Neural cell (in vitro differentiated cells): ENCODE results near the gene PIP5K1B. TPM values are rescaled to one million over a fixed set of nuclear protein-coding genes. Genes with fewer than 3 reads are reported as not detected.

Experiments used
- H2AFZ ChIP-seq: fragments of 200-600, 300-800 bp; sonication (generic), shearing (Covaris generic); 2 replicates; pipeline ENCODE4 v1.6.0; 2014; ENCODE audit warnings: low read depth, mild to moderate bottlenecking, antibody characterized with exemption, low read length, moderate library complexity
- H3F3A ChIP-seq: fragments of 200-600 bp; shearing (Covaris generic); 2 replicates; pipeline ENCODE4 v1.6.1; 2016; ENCODE audit warnings: mild to moderate bottlenecking, moderate library complexity, mixed read lengths, antibody characterized with exemption, low read length; ENCODE audit not compliant: insufficient read depth, poor library complexity, severe bottlenecking
- H3K27ac ChIP-seq: fragments of 200-600, 300-800 bp; sonication (generic), shearing (Covaris generic); 2 replicates; pipeline ENCODE4 v1.5.1; 2014; ENCODE audit warnings: mild to moderate bottlenecking, low read length, moderate library complexity
- H3K27me3 ChIP-seq: fragments of 300-800, 200-600 bp; sonication (generic), shearing (Covaris generic); 2 replicates; pipeline ENCODE4 v1.6.0; 2014; ENCODE audit warnings: mild to moderate bottlenecking, low read depth, low read length, moderate library complexity; ENCODE audit not compliant: insufficient read depth
- H3K36me3 ChIP-seq: fragments of 300-800, 200-600 bp; sonication (generic), shearing (Covaris generic); 2 replicates; pipeline ENCODE4 v1.5.1; 2014; ENCODE audit warnings: mild to moderate bottlenecking, antibody characterized with exemption, low read length, moderate library complexity; ENCODE audit not compliant: insufficient read depth
- H3K4me2 ChIP-seq: fragments of 300-800, 200-600 bp; sonication (generic), shearing (Covaris generic); 2 replicates; pipeline ENCODE4 v1.6.0; 2014; ENCODE audit warnings: mild to moderate bottlenecking, low read length
- H3K4me3 ChIP-seq: fragments of 300-800, 200-600 bp; sonication (generic), shearing (Covaris generic); 2 replicates; pipeline ENCODE4 v1.5.1; 2014; ENCODE audit warnings: mild to moderate bottlenecking, low read length, moderate library complexity
- H3K79me2 ChIP-seq: fragments of 200-600 bp; shearing (Covaris generic); replicated peaks from 2 replicates; pipeline ENCODE4 v1.6.0; 2014; ENCODE audit warnings: mild to moderate bottlenecking, low read length, moderate library complexity; ENCODE audit not compliant: insufficient read depth
- H3K9ac ChIP-seq: fragments of 300-800, 200-600 bp; sonication (generic), shearing (Covaris generic); 2 replicates; pipeline ENCODE4 v1.6.1; 2016; ENCODE audit warnings: mild to moderate bottlenecking, low read length, mixed read lengths
- H3K9me2 ChIP-seq: fragments of 200-600 bp; shearing (Covaris generic); 2 replicates; pipeline ENCODE4 v1.6.1; 2016; ENCODE audit warnings: mild to moderate bottlenecking, low read length, mixed read lengths; ENCODE audit not compliant: insufficient read depth
- H3K9me3 ChIP-seq: fragments of 200-600, 300-800 bp; sonication (generic), shearing (Covaris generic); 2 replicates; pipeline ENCODE4 v1.6.1; 2016; ENCODE audit warnings: mild to moderate bottlenecking, mixed run types, low read length, moderate library complexity, mixed read lengths
- H4K20me1 ChIP-seq: fragments of 200-600 bp; shearing (Covaris generic); 2 replicates; pipeline ENCODE4 v1.6.1; 2016; ENCODE audit warnings: mild to moderate bottlenecking, mixed run types; ENCODE audit not compliant: insufficient read depth
- CTCF ChIP-seq: fragments of 450-650 bp; IDR thresholded peaks from 2 replicates; pipeline ENCODE4 v1.5.1; 2014; ENCODE audit warnings: antibody characterized with exemption, mild to moderate bottlenecking, moderate library complexity; ENCODE audit not compliant: poor library complexity, severe bottlenecking
- EP300 ChIP-seq: fragments of 450-650 bp; conservative IDR thresholded peaks from 2 replicates; pipeline ENCODE4 v1.6.1; 2014; ENCODE audit warnings: antibody characterized with exemption, mild to moderate bottlenecking, moderate library complexity; ENCODE audit not compliant: poor library complexity, severe bottlenecking
- EZH2 ChIP-seq: fragments of 200-600, 300-800 bp; shearing (Covaris generic), sonication (generic); IDR thresholded peaks from 2 replicates; pipeline ENCODE4 v1.6.1; 2014; ENCODE audit warnings: antibody characterized with exemption, low read length, borderline replicate concordance, mild to moderate bottlenecking; ENCODE audit not compliant: insufficient read depth, poor library complexity, severe bottlenecking
- MXI1 ChIP-seq: fragments of 450-650 bp; conservative IDR thresholded peaks from 2 replicates; pipeline ENCODE4 v1.6.1; 2014; ENCODE audit warnings: antibody characterized with exemption, mild to moderate bottlenecking; ENCODE audit not compliant: poor library complexity, severe bottlenecking
- POLR2AphosphoS5 ChIP-seq: IDR thresholded peaks from 2 replicates; pipeline ENCODE4 v1.6.1; 2012
- RAD21 ChIP-seq: fragments of 450-650 bp; conservative IDR thresholded peaks from 2 replicates; pipeline ENCODE4 v1.6.1; 2014; ENCODE audit warnings: antibody characterized with exemption, mild to moderate bottlenecking, moderate library complexity
- REST ChIP-seq: IDR thresholded peaks from 2 replicates; pipeline ENCODE4 v1.6.1; 2012; ENCODE audit warnings: borderline replicate concordance
- SMC3 ChIP-seq: fragments of 450-650 bp; conservative IDR thresholded peaks from 2 replicates; pipeline ENCODE4 v1.6.1; 2014; ENCODE audit warnings: antibody characterized with exemption, mild to moderate bottlenecking, moderate library complexity; ENCODE audit not compliant: poor library complexity
- TAF1 ChIP-seq: IDR thresholded peaks from 2 replicates; pipeline ENCODE4 v1.6.1; 2012; ENCODE audit warnings: low read depth
- polyA plus RNA-seq: library from polyadenylated mRNA; depleted of rRNA; stranded (reverse); fragments of >200 nt; gene quantifications from 2 replicates; pipeline ENCODE4 v1.2.3, GENCODE V29; 2014

PIP5K1B gene
- polyA plus RNA-seq, 1 donor from 2014 or later, result 1.5 TPM

- Histone ChIP-seq H3K27me3 (no peaks in the 10 kb centered on the region), H3K9ac (no peak overlapping the region), H2AFZ (no peak overlapping the region), H3K4me2 (no peak overlapping the region), H3F3A (no peaks in the 10 kb centered on the region), H4K20me1 (no peaks in the 10 kb centered on the region), H3K9me2 (no peaks in the 10 kb centered on the region), H3K4me3 (no peak overlapping the region), H3K79me2 (no peaks in the 10 kb centered on the region), H3K36me3 (no peaks in the 10 kb centered on the region), H3K27ac (no peak overlapping the region), H3K9me3 (no peaks in the 10 kb centered on the region)
- TF ChIP-seq MXI1, result no peak
- TF ChIP-seq EP300, result no peak
- no peak for TF ChIP-seq CTCF
- no peak for TF ChIP-seq EZH2
- no peak for TF ChIP-seq TAF1
- TF ChIP-seq POLR2AphosphoS5, result no peak
- no peak for TF ChIP-seq RAD21
- no peak for TF ChIP-seq REST
- TF ChIP-seq SMC3, result no peak
Measured at GRCh38 chr9:68821911-68822310, 116.9 kb downstream of the PIP5K1B start.

GRCh38 chr9:68822596-68823165 lies 117.6 kb downstream of the PIP5K1B start:
- H3F3A ChIP-seq, result no peaks in the 10 kb centered on the region
- no peak for TF ChIP-seq EZH2
- no peak for TF ChIP-seq EP300
- TF ChIP-seq SMC3, result no peak
- TF ChIP-seq REST, result no peak
- TF ChIP-seq POLR2AphosphoS5, result no peak
- TF ChIP-seq RAD21, result no peak
- no peak for TF ChIP-seq MXI1
- TF ChIP-seq CTCF, result no peak
- no peak for TF ChIP-seq TAF1
- H3K4me3 ChIP-seq, result no peak overlapping the region
- H3K9me2 ChIP-seq, result no peaks in the 10 kb centered on the region
- H3K27ac ChIP-seq, result no peak overlapping the region
- no peak overlapping the region for H3K4me2 ChIP-seq
- H2AFZ ChIP-seq, result no peak overlapping the region
- H3K9ac ChIP-seq, result no peak overlapping the region
- H3K9me3 ChIP-seq, result no peaks in the 10 kb centered on the region
- H3K27me3 ChIP-seq, result no peaks in the 10 kb centered on the region
- H3K79me2 ChIP-seq, result no peaks in the 10 kb centered on the region
- H4K20me1 ChIP-seq, result no peaks in the 10 kb centered on the region
- no peaks in the 10 kb centered on the region for H3K36me3 ChIP-seq
